Effector memory CD4-positive, alpha-beta T cell (primary cell): ENCODE data around the gene DDX39A.
"Not testable (repeated sequence)": the region's sequence is repeated elsewhere in the genome, so short reads cannot be mapped to it uniquely, and the experiment has no call there.

Experiments used
- DNase-seq, 3 donors: peaks; one replicate each; pipeline ENCODE4 v3.0.0-alpha.2; 2020
- H3K27ac ChIP-seq: 2 replicates; pipeline ENCODE4 v1.7.0; 2013; ENCODE audit warnings: mild to moderate bottlenecking, low read length, moderate library complexity; ENCODE audit not compliant: insufficient read depth, poor library complexity, severe bottlenecking
- H3K27me3 ChIP-seq: replicated peaks from 2 replicates; pipeline ENCODE4 v1.7.0; 2013; ENCODE audit warnings: mild to moderate bottlenecking, low read length; ENCODE audit not compliant: insufficient read depth, control insufficient read depth, poor library complexity, severe bottlenecking
- H3K36me3 ChIP-seq: 2 replicates; pipeline ENCODE4 v1.7.0; 2013; ENCODE audit warnings: mild to moderate bottlenecking, low read length, moderate library complexity; ENCODE audit not compliant: control insufficient read depth, insufficient read depth
- H3K4me1 ChIP-seq: 2 replicates; pipeline ENCODE4 v1.7.0; 2013; ENCODE audit warnings: low read length, mild to moderate bottlenecking; ENCODE audit not compliant: control insufficient read depth, insufficient read depth, poor library complexity, severe bottlenecking
- H3K4me3 ChIP-seq: 2 replicates; pipeline ENCODE4 v1.7.0; 2013; ENCODE audit warnings: low read length, low read depth, mild to moderate bottlenecking; ENCODE audit not compliant: insufficient read depth, poor library complexity, severe bottlenecking
- H3K9me3 ChIP-seq: 2 replicates; pipeline ENCODE4 v1.7.0; 2013; ENCODE audit warnings: mild to moderate bottlenecking, low read length, moderate library complexity; ENCODE audit not compliant: control insufficient read depth

Gene DDX39A

GRCh38 chr19:14401468-14402195 lies 17.5 kb downstream of the DDX39A start:
- H3K27ac ChIP-seq, result no peak overlapping the region
- H3K9me3 ChIP-seq, result no peaks in the 10 kb centered on the region
- H3K4me1 ChIP-seq, result no peaks in the 10 kb centered on the region
- no peak overlapping the region for H3K4me3 ChIP-seq
- DNase-seq, result no peak
- no peaks in the 10 kb centered on the region for H3K27me3 ChIP-seq
- peaks cover 68% of the 10 kb centered on the region for H3K36me3 ChIP-seq

- Histone ChIP-seq H3K4me1 (no peaks in the 10 kb centered on the region), H3K9me3 (no peaks in the 10 kb centered on the region), H3K27ac (no peak overlapping the region), H3K27me3 (no peaks in the 10 kb centered on the region), H3K4me3 (no peak overlapping the region), H3K36me3 (peaks cover 72% of the 10 kb centered on the region)
- no peak for DNase-seq
Observed at GRCh38 chr19:14400951-14401431, 18.1 kb downstream of the DDX39A start.

- H3K4me3 ChIP-seq, DNase-seq, H3K27ac ChIP-seq, H3K27me3 ChIP-seq, H3K9me3 ChIP-seq, H3K4me1 ChIP-seq: not testable (repeated sequence)
- H3K36me3 ChIP-seq, result peaks cover 75% of the 10 kb centered on the region
Observed at GRCh38 chr19:14397168-14397567, 22.0 kb downstream of the DDX39A start.

- H3K36me3 ChIP-seq, result peaks cover 76% of the 10 kb centered on the region
- not testable (repeated sequence) for H3K4me1 ChIP-seq, H3K27ac ChIP-seq, DNase-seq, H3K4me3 ChIP-seq, H3K9me3 ChIP-seq, H3K27me3 ChIP-seq
Observed at GRCh38 chr19:14396730-14397129, 22.4 kb downstream of the DDX39A start.

- Histone ChIP-seq H3K27ac (peak overlapping the region; percentile 11), H3K9me3 (no peaks in the 10 kb centered on the region), H3K4me1 (no peaks in the 10 kb centered on the region), H3K36me3 (peaks cover 76% of the 10 kb centered on the region), H3K4me3 (no peak overlapping the region), H3K27me3 (no peaks in the 10 kb centered on the region)
- no peak for DNase-seq
Observed at GRCh38 chr19:14395710-14396336, 23.3 kb downstream of the DDX39A start.

- no peak for DNase-seq
- H3K27me3 ChIP-seq, result no peaks in the 10 kb centered on the region
- no peak overlapping the region for H3K27ac ChIP-seq
- H3K4me1 ChIP-seq, result no peaks in the 10 kb centered on the region
- peaks cover 76% of the 10 kb centered on the region for H3K36me3 ChIP-seq
- H3K4me3 ChIP-seq, result no peak overlapping the region
- no peaks in the 10 kb centered on the region for H3K9me3 ChIP-seq
Observed at GRCh38 chr19:14395262-14395661, 23.9 kb downstream of the DDX39A start.

GRCh38 chr19:14394167-14394566 lies 25.0 kb downstream of the DDX39A start:
- no peaks in the 10 kb centered on the region for H3K9me3 ChIP-seq
- no peak overlapping the region for H3K4me3 ChIP-seq
- no peak for DNase-seq
- no peaks in the 10 kb centered on the region for H3K27me3 ChIP-seq
- H3K36me3 ChIP-seq, result peaks cover 71% of the 10 kb centered on the region
- no peaks in the 10 kb centered on the region for H3K4me1 ChIP-seq
- H3K27ac ChIP-seq, result no peak overlapping the region

GRCh38 chr19:14393329-14393728 lies 25.8 kb downstream of the DDX39A start:
- H3K36me3 ChIP-seq, result peaks cover 70% of the 10 kb centered on the region
- H3K9me3 ChIP-seq, result no peaks in the 10 kb centered on the region

GRCh38 chr19:14391156-14391821 lies 27.9 kb downstream of the DDX39A start:
- no peak overlapping the region for H3K27ac ChIP-seq
- peaks cover 70% of the 10 kb centered on the region for H3K36me3 ChIP-seq
- H3K4me1 ChIP-seq, result no peaks in the 10 kb centered on the region
- H3K4me3 ChIP-seq, result no peak overlapping the region
- no peaks in the 10 kb centered on the region for H3K27me3 ChIP-seq
- no peak for DNase-seq
- H3K9me3 ChIP-seq, result no peaks in the 10 kb centered on the region

More at GRCh38 chr19:14393329-14393728, 25.8 kb downstream of the DDX39A start:
- H3K4me1 ChIP-seq, result no peaks in the 10 kb centered on the region
- H3K27ac ChIP-seq, result no peak overlapping the region
- H3K27me3 ChIP-seq, result no peaks in the 10 kb centered on the region
- DNase-seq, result no peak
- no peak overlapping the region for H3K4me3 ChIP-seq

- peaks cover 63% of the 10 kb centered on the region for H3K36me3 ChIP-seq
- peaks cover 5% of the 10 kb centered on the region for H3K4me1 ChIP-seq
Observed at GRCh38 chr19:14390548-14390947, 28.6 kb downstream of the DDX39A start.

More at GRCh38 chr19:14390548-14390947, 28.6 kb downstream of the DDX39A start:
- Histone ChIP-seq H3K4me3 (no peak overlapping the region), H3K27ac (no peak overlapping the region), H3K9me3 (no peaks in the 10 kb centered on the region), H3K27me3 (no peaks in the 10 kb centered on the region)
- no peak for DNase-seq
